Progenitor cell of endocrine pancreas (in vitro differentiated cells): ENCODE results near the gene CRYL1. TPM values are rescaled to one million over a fixed set of nuclear protein-coding genes. Genes with fewer than 3 reads are reported as not detected.

Source experiments
- DNase-seq: peaks from one replicate; pipeline ENCODE4 v3.0.0; 2021; ENCODE audit warnings: low spot score; ENCODE audit not compliant: unreplicated experiment
- H3K27ac Mint-ChIP-seq: 2 replicates; pipeline ENCODE4 v1.8.0; 2021; ENCODE audit warnings: mild to moderate bottlenecking, moderate library complexity, mixed read lengths
- H3K27me3 Mint-ChIP-seq: 2 replicates; pipeline ENCODE4 v1.8.0; 2021; ENCODE audit warnings: mixed read lengths
- H3K36me3 Mint-ChIP-seq: 2 replicates; pipeline ENCODE4 v1.8.0; 2022; ENCODE audit warnings: mixed read lengths; ENCODE audit not compliant: insufficient read depth
- H3K4me1 Mint-ChIP-seq: 2 replicates; pipeline ENCODE4 v1.8.0; 2021; ENCODE audit warnings: low read depth, mixed read lengths
- H3K4me3 Mint-ChIP-seq: 2 replicates; pipeline ENCODE4 v1.8.0; 2021; ENCODE audit warnings: low read depth, mild to moderate bottlenecking, moderate library complexity, mixed read lengths
- H3K9me3 Mint-ChIP-seq: 2 replicates; pipeline ENCODE4 v1.8.0; 2021; ENCODE audit warnings: low read depth, mixed read lengths
- total RNA-seq: library from RNA; stranded (reverse); gene quantifications from 2 replicates; pipeline ENCODE4 v1.2.1, GENCODE V29; 2021
- TF ChIP-seq, protein P1 (sequence below): fragments of 200-600 bp; sonication (generic); IDR thresholded peaks from one replicate; pipeline ENCODE4 v1.5.0; 2021; ENCODE audit warnings: antibody characterized with exemption, mild to moderate bottlenecking; ENCODE audit not compliant: unreplicated experiment

CRYL1 gene
- total RNA-seq, 1 donor from 2014 or later = 11.7 TPM

GRCh38 chr13:20505405-20506366, 20.0 kb downstream of the CRYL1 start:
- no peak for DNase-seq
- no peak overlapping the region for H3K4me3 Mint-ChIP-seq
- TF ChIP-seq, protein P1, sequence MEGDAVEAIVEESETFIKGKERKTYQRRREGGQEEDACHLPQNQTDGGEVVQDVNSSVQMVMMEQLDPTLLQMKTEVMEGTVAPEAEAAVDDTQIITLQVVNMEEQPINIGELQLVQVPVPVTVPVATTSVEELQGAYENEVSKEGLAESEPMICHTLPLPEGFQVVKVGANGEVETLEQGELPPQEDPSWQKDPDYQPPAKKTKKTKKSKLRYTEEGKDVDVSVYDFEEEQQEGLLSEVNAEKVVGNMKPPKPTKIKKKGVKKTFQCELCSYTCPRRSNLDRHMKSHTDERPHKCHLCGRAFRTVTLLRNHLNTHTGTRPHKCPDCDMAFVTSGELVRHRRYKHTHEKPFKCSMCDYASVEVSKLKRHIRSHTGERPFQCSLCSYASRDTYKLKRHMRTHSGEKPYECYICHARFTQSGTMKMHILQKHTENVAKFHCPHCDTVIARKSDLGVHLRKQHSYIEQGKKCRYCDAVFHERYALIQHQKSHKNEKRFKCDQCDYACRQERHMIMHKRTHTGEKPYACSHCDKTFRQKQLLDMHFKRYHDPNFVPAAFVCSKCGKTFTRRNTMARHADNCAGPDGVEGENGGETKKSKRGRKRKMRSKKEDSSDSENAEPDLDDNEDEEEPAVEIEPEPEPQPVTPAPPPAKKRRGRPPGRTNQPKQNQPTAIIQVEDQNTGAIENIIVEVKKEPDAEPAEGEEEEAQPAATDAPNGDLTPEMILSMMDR = no peak
- peaks cover 3% of the 10 kb centered on the region for H3K36me3 Mint-ChIP-seq
- H3K4me1 Mint-ChIP-seq = peaks cover 5% of the 10 kb centered on the region
- H3K27me3 Mint-ChIP-seq = no peaks in the 10 kb centered on the region
- H3K27ac Mint-ChIP-seq = peak overlapping the region; percentile 43
- peaks cover 4% of the 10 kb centered on the region for H3K9me3 Mint-ChIP-seq

GRCh38 chr13:20503088-20504083, 22.3 kb downstream of the CRYL1 start:
- H3K27me3 Mint-ChIP-seq = no peaks in the 10 kb centered on the region
- peaks cover 13% of the 10 kb centered on the region for H3K9me3 Mint-ChIP-seq
- H3K27ac Mint-ChIP-seq = no peak overlapping the region
- no peak for DNase-seq
- H3K4me1 Mint-ChIP-seq = peaks cover 5% of the 10 kb centered on the region
- H3K4me3 Mint-ChIP-seq = no peak overlapping the region
- TF ChIP-seq, protein P1 = no peak
- H3K36me3 Mint-ChIP-seq = peaks cover 6% of the 10 kb centered on the region

DNA sequence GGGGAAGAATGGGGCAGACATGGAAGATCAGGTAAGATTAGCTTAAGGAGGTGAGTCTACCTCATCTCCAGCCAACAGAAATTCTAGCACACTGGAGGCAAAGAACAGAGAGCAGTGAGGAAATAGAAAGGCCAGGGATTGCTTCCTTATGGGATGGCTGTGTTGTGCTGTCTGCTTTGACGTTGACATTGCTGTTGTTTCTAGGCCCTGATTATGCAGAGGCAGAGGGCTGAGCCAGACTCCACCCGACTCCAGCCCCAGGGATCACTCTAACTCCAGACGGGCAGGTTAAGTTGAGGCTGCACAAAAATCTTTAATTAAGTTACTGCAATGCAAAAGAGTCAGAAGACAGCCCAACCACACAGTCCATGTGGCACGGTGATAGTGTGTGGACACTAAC, 24.1 kb downstream of the CRYL1 start:
- Mint-ChIP-seq H3K9me3 (peaks cover 13% of the 10 kb centered on the region), H3K4me3 (no peak overlapping the region), H3K4me1 (peaks cover 5% of the 10 kb centered on the region), H3K27me3 (no peaks in the 10 kb centered on the region), H3K36me3 (peaks cover 6% of the 10 kb centered on the region), H3K27ac (no peak overlapping the region)
- no peak for DNase-seq
- TF ChIP-seq, protein P1 = no peak

DNA sequence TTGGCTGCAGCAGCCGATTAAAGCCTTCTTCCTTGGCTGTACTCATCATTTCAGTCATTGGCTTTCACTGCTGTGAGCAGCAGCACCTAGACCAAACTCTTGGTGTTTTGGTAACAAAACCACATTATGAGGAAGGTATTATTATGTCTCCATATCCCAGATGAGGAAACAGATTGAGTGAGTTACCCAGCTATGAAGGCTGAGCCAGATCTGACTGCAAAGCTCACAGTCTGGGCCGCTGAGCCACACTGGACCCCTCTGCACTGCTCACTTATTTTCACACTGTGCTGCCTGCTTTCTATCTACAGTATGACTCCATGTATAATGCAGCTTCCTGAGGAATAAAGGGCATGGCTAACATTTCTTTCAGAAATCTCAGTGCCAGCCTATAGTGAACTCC, 24.5 kb downstream of the CRYL1 start:
- TF ChIP-seq, protein P1 = no peak
- H3K4me1 Mint-ChIP-seq = peaks cover 5% of the 10 kb centered on the region
- no peaks in the 10 kb centered on the region for H3K27me3 Mint-ChIP-seq
- DNase-seq = no peak
- H3K36me3 Mint-ChIP-seq = peaks cover 6% of the 10 kb centered on the region
- peaks cover 13% of the 10 kb centered on the region for H3K9me3 Mint-ChIP-seq
- H3K27ac Mint-ChIP-seq = peak overlapping the region; percentile 48
- no peak overlapping the region for H3K4me3 Mint-ChIP-seq

DNA sequence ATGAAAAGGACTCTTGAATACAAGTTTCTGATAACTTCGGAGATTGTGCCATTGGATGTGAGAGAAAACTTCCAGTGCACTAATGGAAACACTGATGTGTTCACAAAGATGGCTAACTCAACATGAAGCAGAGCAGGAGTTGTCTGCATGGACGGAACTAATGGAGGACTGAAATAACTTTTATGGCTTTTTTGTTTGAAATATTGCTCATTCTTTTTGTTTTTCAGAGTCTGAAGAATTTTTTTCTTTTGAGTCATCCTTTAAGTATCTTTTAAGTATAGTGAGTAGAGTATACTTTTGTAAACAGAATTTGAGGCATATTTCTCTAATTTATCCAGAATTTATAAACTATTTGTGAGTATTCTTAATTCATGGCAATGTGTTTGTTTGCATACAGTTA, 25.7 kb downstream of the CRYL1 start:
- H3K27ac Mint-ChIP-seq = no peak overlapping the region
- H3K36me3 Mint-ChIP-seq = peaks cover 6% of the 10 kb centered on the region
- no peaks in the 10 kb centered on the region for H3K27me3 Mint-ChIP-seq
- H3K4me3 Mint-ChIP-seq = no peak overlapping the region
- peaks cover 13% of the 10 kb centered on the region for H3K9me3 Mint-ChIP-seq
- no peak for DNase-seq
- no peaks in the 10 kb centered on the region for H3K4me1 Mint-ChIP-seq
- TF ChIP-seq, protein P1 = no peak
